ENCODE results near the gene DGKI.

GRCh38 chr7:137656850-137657232 is 189.9 kb downstream of the DGKI start:
- TF ChIP-seq CTCF (IDR thresholded peaks at IDR 0.05 in 2 of 3, conservative IDR thresholded peaks at IDR 0.05 in 1 of 3; ENCODE audit: borderline replicate concordance in 1 of 3, insufficient read depth in 1 of 3, low read depth in 2 of 3, low read length in 2 of 3) (no peak), ELF1 (IDR thresholded peaks at IDR 0.05; ENCODE audit: borderline replicate concordance, low read depth) (no peak), YY1 (IDR thresholded peaks at IDR 0.05; ENCODE audit: extremely low read depth, insufficient replicate concordance, low read depth, low read length) (no peak), ATF3 (IDR thresholded peaks at IDR 0.05) (no peak), REST (IDR thresholded peaks at IDR 0.05; ENCODE audit: low read depth) (no peak), EZH2 (IDR thresholded peaks at IDR 0.05) (no peak)

Measured in HCT116 (cell line).